HEK293 (cell line): ENCODE data around the gene CYP4F8.

Source experiments
- PRDM1 ChIP-seq: fragments of 450-650 bp; formaldehyde crosslinking; IDR thresholded peaks from 2 replicates; pipeline ENCODE4; 2016; ENCODE audit warnings: missing biosample characterization, missing genetic modification characterization
- SP2 ChIP-seq: fragments of 450-650 bp; formaldehyde crosslinking; IDR thresholded peaks from 2 replicates; pipeline ENCODE4 v1.5.1; 2016; ENCODE audit warnings: missing biosample characterization, missing genetic modification characterization
- SP7 ChIP-seq: fragments of 450-650 bp; formaldehyde crosslinking; IDR thresholded peaks from 2 replicates; pipeline ENCODE4 v1.5.1; 2016; ENCODE audit warnings: missing biosample characterization, missing genetic modification characterization
- YY1 ChIP-seq: fragments of 450-650 bp; formaldehyde crosslinking; IDR thresholded peaks from 2 replicates; pipeline ENCODE4 v1.5.1; 2018; ENCODE audit warnings: missing biosample characterization, missing genetic modification characterization
- ZBTB20 ChIP-seq: fragments of 450-650 bp; formaldehyde crosslinking; IDR thresholded peaks from 2 replicates; pipeline ENCODE4 v1.5.1; 2016; ENCODE audit warnings: missing biosample characterization, missing genetic modification characterization
- ZNF416 ChIP-seq: fragments of 450-650 bp; formaldehyde crosslinking; IDR thresholded peaks from 2 replicates; pipeline ENCODE4 v1.5.1; 2016; ENCODE audit warnings: missing biosample characterization, missing genetic modification characterization
- ZNF530 ChIP-seq: fragments of 450-650 bp; formaldehyde crosslinking; IDR thresholded peaks from 2 replicates; pipeline ENCODE4 v1.5.1; 2016; ENCODE audit warnings: low read depth, missing biosample characterization, missing genetic modification characterization
- ZNF558 ChIP-seq: fragments of 450-650 bp; formaldehyde crosslinking; IDR thresholded peaks from 2 replicates; pipeline ENCODE4 v1.5.1; 2016; ENCODE audit warnings: missing biosample characterization, missing genetic modification characterization
- ZNF660 ChIP-seq: fragments of 450-650 bp; IDR thresholded peaks from 2 replicates; pipeline ENCODE4 v1.5.1; 2018; ENCODE audit warnings: missing biosample characterization, mild to moderate bottlenecking, missing genetic modification characterization
- TF ChIP-seq, protein P1 (sequence below): fragments of 450-650 bp; formaldehyde crosslinking; IDR thresholded peaks from 2 replicates; pipeline ENCODE4 v1.5.1; 2016; ENCODE audit warnings: missing biosample characterization, missing genetic modification characterization
- TF ChIP-seq, protein P2 (sequence below): sonication (generic); formaldehyde crosslinking; IDR thresholded peaks from 2 replicates; pipeline ENCODE4 v1.8.1; 2022; ENCODE audit warnings: mild to moderate bottlenecking, moderate library complexity, missing genetic modification reagents
- TF ChIP-seq, protein P3 (sequence below): fragments of 450-650 bp; formaldehyde crosslinking; IDR thresholded peaks from 2 replicates; pipeline ENCODE4 v1.5.1; 2016; ENCODE audit warnings: missing biosample characterization, missing genetic modification characterization
- TF ChIP-seq, protein P4 (sequence below): fragments of 450-650 bp; formaldehyde crosslinking; IDR thresholded peaks from 2 replicates; pipeline ENCODE4 v1.5.1; 2016; ENCODE audit warnings: missing biosample characterization, missing genetic modification characterization

DNA sequence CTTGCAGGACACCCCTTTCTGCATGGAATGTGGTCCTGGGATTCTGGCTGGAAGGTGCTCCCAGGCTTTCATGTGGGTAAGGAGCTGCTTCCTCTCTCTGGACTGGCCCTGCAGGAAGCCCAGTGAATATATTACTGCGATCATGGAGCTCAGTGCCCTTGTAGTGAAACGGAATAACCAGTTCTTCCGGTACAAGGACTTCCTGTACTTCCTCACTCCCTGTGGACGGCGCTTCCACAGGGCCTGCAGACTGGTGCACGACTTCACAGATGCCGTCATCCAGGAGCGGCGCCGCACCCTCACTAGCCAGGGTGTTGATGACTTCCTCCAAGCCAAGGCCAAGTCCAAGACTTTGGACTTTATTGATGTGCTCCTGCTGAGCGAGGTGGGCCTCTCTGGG, 8.0 kb downstream of the CYP4F8 start:
- no peak for TF ChIP-seq PRDM1 (tag by site-specific recombination)
- TF ChIP-seq, protein P1, sequence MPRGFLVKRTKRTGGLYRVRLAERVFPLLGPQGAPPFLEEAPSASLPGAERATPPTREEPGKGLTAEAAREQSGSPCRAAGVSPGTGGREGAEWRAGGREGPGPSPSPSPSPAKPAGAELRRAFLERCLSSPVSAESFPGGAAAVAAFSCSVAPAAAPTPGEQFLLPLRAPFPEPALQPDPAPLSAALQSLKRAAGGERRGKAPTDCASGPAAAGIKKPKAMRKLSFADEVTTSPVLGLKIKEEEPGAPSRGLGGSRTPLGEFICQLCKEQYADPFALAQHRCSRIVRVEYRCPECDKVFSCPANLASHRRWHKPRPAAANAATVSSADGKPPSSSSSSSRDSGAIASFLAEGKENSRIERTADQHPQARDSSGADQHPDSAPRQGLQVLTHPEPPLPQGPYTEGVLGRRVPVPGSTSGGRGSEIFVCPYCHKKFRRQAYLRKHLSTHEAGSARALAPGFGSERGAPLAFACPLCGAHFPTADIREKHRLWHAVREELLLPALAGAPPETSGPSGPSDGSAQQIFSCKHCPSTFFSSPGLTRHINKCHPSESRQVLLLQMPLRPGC (tag by site-specific recombination), result no peak
- TF ChIP-seq, protein P2, sequence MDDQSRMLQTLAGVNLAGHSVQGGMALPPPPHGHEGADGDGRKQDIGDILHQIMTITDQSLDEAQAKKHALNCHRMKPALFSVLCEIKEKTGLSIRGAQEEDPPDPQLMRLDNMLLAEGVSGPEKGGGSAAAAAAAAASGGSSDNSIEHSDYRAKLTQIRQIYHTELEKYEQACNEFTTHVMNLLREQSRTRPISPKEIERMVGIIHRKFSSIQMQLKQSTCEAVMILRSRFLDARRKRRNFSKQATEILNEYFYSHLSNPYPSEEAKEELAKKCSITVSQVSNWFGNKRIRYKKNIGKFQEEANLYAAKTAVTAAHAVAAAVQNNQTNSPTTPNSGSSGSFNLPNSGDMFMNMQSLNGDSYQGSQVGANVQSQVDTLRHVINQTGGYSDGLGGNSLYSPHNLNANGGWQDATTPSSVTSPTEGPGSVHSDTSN (CRISPR knock-in tag), result no peak
- TF ChIP-seq, protein P3, sequence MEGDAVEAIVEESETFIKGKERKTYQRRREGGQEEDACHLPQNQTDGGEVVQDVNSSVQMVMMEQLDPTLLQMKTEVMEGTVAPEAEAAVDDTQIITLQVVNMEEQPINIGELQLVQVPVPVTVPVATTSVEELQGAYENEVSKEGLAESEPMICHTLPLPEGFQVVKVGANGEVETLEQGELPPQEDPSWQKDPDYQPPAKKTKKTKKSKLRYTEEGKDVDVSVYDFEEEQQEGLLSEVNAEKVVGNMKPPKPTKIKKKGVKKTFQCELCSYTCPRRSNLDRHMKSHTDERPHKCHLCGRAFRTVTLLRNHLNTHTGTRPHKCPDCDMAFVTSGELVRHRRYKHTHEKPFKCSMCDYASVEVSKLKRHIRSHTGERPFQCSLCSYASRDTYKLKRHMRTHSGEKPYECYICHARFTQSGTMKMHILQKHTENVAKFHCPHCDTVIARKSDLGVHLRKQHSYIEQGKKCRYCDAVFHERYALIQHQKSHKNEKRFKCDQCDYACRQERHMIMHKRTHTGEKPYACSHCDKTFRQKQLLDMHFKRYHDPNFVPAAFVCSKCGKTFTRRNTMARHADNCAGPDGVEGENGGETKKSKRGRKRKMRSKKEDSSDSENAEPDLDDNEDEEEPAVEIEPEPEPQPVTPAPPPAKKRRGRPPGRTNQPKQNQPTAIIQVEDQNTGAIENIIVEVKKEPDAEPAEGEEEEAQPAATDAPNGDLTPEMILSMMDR, result no peak
- no peak for TF ChIP-seq SP7
- TF ChIP-seq, protein P4, sequence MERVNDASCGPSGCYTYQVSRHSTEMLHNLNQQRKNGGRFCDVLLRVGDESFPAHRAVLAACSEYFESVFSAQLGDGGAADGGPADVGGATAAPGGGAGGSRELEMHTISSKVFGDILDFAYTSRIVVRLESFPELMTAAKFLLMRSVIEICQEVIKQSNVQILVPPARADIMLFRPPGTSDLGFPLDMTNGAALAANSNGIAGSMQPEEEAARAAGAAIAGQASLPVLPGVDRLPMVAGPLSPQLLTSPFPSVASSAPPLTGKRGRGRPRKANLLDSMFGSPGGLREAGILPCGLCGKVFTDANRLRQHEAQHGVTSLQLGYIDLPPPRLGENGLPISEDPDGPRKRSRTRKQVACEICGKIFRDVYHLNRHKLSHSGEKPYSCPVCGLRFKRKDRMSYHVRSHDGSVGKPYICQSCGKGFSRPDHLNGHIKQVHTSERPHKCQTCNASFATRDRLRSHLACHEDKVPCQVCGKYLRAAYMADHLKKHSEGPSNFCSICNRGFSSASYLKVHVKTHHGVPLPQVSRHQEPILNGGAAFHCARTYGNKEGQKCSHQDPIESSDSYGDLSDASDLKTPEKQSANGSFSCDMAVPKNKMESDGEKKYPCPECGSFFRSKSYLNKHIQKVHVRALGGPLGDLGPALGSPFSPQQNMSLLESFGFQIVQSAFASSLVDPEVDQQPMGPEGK (tag by site-specific recombination), result no peak
- TF ChIP-seq ZNF660 (tag by site-specific recombination), result no peak
- TF ChIP-seq SP2 (tag by site-specific recombination), result no peak
- TF ChIP-seq ZNF530 (tag by site-specific recombination), result no peak
- TF ChIP-seq ZBTB20 (tag by site-specific recombination), result no peak
- TF ChIP-seq YY1 (tag by site-specific recombination), result no peak
- TF ChIP-seq ZNF416 (tag by site-specific recombination), result no peak
- TF ChIP-seq ZNF558 (tag by site-specific recombination), result no peak
